GM23338 (cell line): ENCODE data around the gene SUGCT. TPM values are rescaled to one million over a fixed set of nuclear protein-coding genes. Genes with fewer than 3 reads are reported as not detected.

Experiments used
- ATAC-seq: fragments of 200-7000 bp; cut with Tn5 transposase; 3 replicates; pipeline ENCODE4 v1.9.1; 2020
- DNase-seq: peaks from one replicate; pipeline ENCODE4 v3.0.0-alpha.2; 2015; ENCODE audit warnings: low spot score
- H2AFZ ChIP-seq: fragments of 200-600 bp; sonication (generic); 2 replicates; pipeline ENCODE4 v1.8.0; 2016; ENCODE audit warnings: antibody characterized with exemption, mild to moderate bottlenecking, moderate library complexity
- H3F3A ChIP-seq: fragments of 200-600 bp; sonication (generic); replicated peaks from 2 replicates; pipeline ENCODE4 v1.8.0; 2017; ENCODE audit warnings: antibody characterized with exemption, mixed run types, low read depth
- H3K27ac ChIP-seq: fragments of 200-600 bp; sonication (generic); 2 replicates; pipeline ENCODE4 v1.6.1; 2016; ENCODE audit warnings: low read depth
- H3K27me3 ChIP-seq: fragments of 200-600 bp; sonication (generic); 2 replicates; pipeline ENCODE4 v1.8.0; 2016; ENCODE audit warnings: mild to moderate bottlenecking, mixed run types, moderate library complexity; ENCODE audit not compliant: insufficient read depth
- H3K36me3 ChIP-seq: fragments of 200-600 bp; sonication (generic); 2 replicates; pipeline ENCODE4 v1.8.0; 2016; ENCODE audit warnings: mild to moderate bottlenecking; ENCODE audit not compliant: insufficient read depth
- H3K4me1 ChIP-seq: fragments of 200-600 bp; sonication (generic); 2 replicates; pipeline ENCODE4 v1.8.0; 2016; ENCODE audit warnings: mild to moderate bottlenecking, moderate library complexity; ENCODE audit not compliant: insufficient read depth
- H3K4me2 ChIP-seq: fragments of 200-600 bp; sonication (generic); 2 replicates; pipeline ENCODE4 v1.7.1; 2017; ENCODE audit warnings: mixed run types
- H3K4me3 ChIP-seq: fragments of 200-600 bp; sonication (generic); 2 replicates; pipeline ENCODE4 v1.6.1; 2016; ENCODE audit warnings: mixed run types
- H3K79me2 ChIP-seq: fragments of 200-600 bp; sonication (generic); replicated peaks from 2 replicates; pipeline ENCODE4 v1.8.0; 2017; ENCODE audit warnings: mild to moderate bottlenecking; ENCODE audit not compliant: insufficient read depth
- H3K9me2 ChIP-seq: fragments of 200-600 bp; sonication (generic); 2 replicates; pipeline ENCODE4 v1.8.0; 2017; ENCODE audit not compliant: insufficient read depth
- H4K20me1 ChIP-seq: fragments of 200-600 bp; sonication (generic); replicated peaks from 2 replicates; pipeline ENCODE4 v1.8.0; 2017; ENCODE audit warnings: mild to moderate bottlenecking; ENCODE audit not compliant: insufficient read depth
- H3K27ac Mint-ChIP-seq: 2 replicates; pipeline ENCODE4 v1.8.0; 2020; ENCODE audit warnings: inconsistent platforms, mild to moderate bottlenecking, moderate library complexity, mixed read lengths
- H3K27me3 Mint-ChIP-seq: 3 replicates; pipeline ENCODE4 v1.8.0; 2022; ENCODE audit warnings: low read depth, mild to moderate bottlenecking, moderate library complexity, mixed read lengths, inconsistent platforms; ENCODE audit not compliant: insufficient read depth, poor library complexity
- H3K36me3 Mint-ChIP-seq: 3 replicates; pipeline ENCODE4 v1.8.0; 2021; ENCODE audit warnings: low read depth, mild to moderate bottlenecking, inconsistent platforms, moderate library complexity, mixed read lengths
- H3K4me1 Mint-ChIP-seq: 3 replicates; pipeline ENCODE4 v1.8.0; 2020; ENCODE audit warnings: mild to moderate bottlenecking, inconsistent platforms, mixed read lengths
- H3K4me3 Mint-ChIP-seq: 3 replicates; pipeline ENCODE4 v1.8.0; 2021; ENCODE audit warnings: moderate library complexity, mild to moderate bottlenecking, inconsistent platforms, mixed read lengths
- H3K9me3 Mint-ChIP-seq: 3 replicates; pipeline ENCODE4 v1.8.0; 2020; ENCODE audit warnings: moderate library complexity, mild to moderate bottlenecking, inconsistent platforms, mixed read lengths
- CREB1 ChIP-seq: fragments of 250-450 bp; sonication (Bioruptor Pico); IDR thresholded peaks from 2 replicates; pipeline ENCODE4 v1.5.0; 2020; ENCODE audit warnings: low read depth, mild to moderate bottlenecking, moderate library complexity
- CTCF ChIP-seq, 2 experiments: fragments of 200-600 bp in 1 of 2; sonication (generic) in 1 of 2; conservative IDR thresholded peaks; 2 replicates each; pipeline versions ENCODE4 v1.5.1 to v1.6.1; 2016 to 2017; ENCODE audit warnings: antibody characterized with exemption in 2 of 2, low read depth in 2 of 2, mild to moderate bottlenecking in 2 of 2, moderate library complexity in 1 of 2
- ETS1 ChIP-seq: IDR thresholded peaks from 2 replicates; pipeline ENCODE4 v1.6.1; 2016; ENCODE audit warnings: antibody characterized with exemption
- JUNB ChIP-seq: IDR thresholded peaks from one replicate; pipeline ENCODE4 v1.6.1; 2016; ENCODE audit warnings: antibody characterized with exemption; ENCODE audit not compliant: unreplicated experiment
- STAT1 ChIP-seq: IDR thresholded peaks from one replicate; pipeline ENCODE4 v1.6.1; 2016; ENCODE audit warnings: antibody characterized with exemption; ENCODE audit not compliant: unreplicated experiment
- polyA plus RNA-seq: library from polyadenylated mRNA; unstranded; fragments of >200 nt; fragmentation: Nextera tagmentation; extraction: Ambion mirVana; gene quantifications from 2 replicates; pipeline ENCODE4 v1.2.1, GENCODE V29; 2016
- total RNA-seq: library from RNA; depleted of rRNA; stranded (reverse); fragments of >200 nt; shearing (Covaris generic); gene quantifications from 2 replicates; pipeline ENCODE4 v1.2.3, GENCODE V29; 2014

SUGCT gene
- total and polyA plus RNA-seq, 2 experiments from 2014 or later = 4.2 to 5.6 TPM

- Histone ChIP-seq H3K79me2 (no peaks in the 10 kb centered on the region), H3K4me1 (peaks cover 14% of the 10 kb centered on the region), H3K4me3 (no peak overlapping the region), H3K9me2 (no peaks in the 10 kb centered on the region), H3F3A (no peaks in the 10 kb centered on the region), H3K27ac (no peak overlapping the region), H3K4me2 (no peak overlapping the region), H2AFZ (no peak overlapping the region), H3K27me3 (no peaks in the 10 kb centered on the region), H3K36me3 (no peaks in the 10 kb centered on the region), H4K20me1 (no peaks in the 10 kb centered on the region)
- ATAC-seq (no peak; the same call in 2 of the 3 replicates), DNase-seq (peak; percentile 23)
- TF ChIP-seq STAT1 = no peak
- peak; percentile 15 to 32; a peak in 1 of 4 replicates for TF ChIP-seq CTCF (conservative IDR thresholded peaks at IDR 0.05; ENCODE audit: low read depth in 2 of 2)
- Mint-ChIP-seq H3K4me1 (peaks cover 14% of the 10 kb centered on the region), H3K9me3 (no peaks in the 10 kb centered on the region; the same call in 2 of the 3 replicates), H3K4me3 (no peak overlapping the region), H3K27ac (no peak overlapping the region), H3K36me3 (no peaks in the 10 kb centered on the region), H3K27me3 (no peaks in the 10 kb centered on the region)
Observed at GRCh38 chr7:40761762-40762560, 627.2 kb downstream of the SUGCT start.

- no peak overlapping the region for H2AFZ ChIP-seq
- H3K27me3 ChIP-seq = no peaks in the 10 kb centered on the region
- ATAC-seq (peak; percentile 54), DNase-seq (no peak)
- H3K27ac Mint-ChIP-seq = peak overlapping the region; percentile 76; the same call in 1 of the 2 replicates
- H3F3A ChIP-seq = no peaks in the 10 kb centered on the region
- no peaks in the 10 kb centered on the region for H3K36me3 ChIP-seq
- no peak overlapping the region for H3K4me3 Mint-ChIP-seq
- no peaks in the 10 kb centered on the region; the same call in 2 of the 3 replicates for H3K9me3 Mint-ChIP-seq
- no peaks in the 10 kb centered on the region for H4K20me1 ChIP-seq
- H3K4me2 ChIP-seq = no peak overlapping the region
- peaks cover 11% of the 10 kb centered on the region for H3K4me1 ChIP-seq
- H3K4me1 Mint-ChIP-seq = peaks cover 8% of the 10 kb centered on the region
- no peaks in the 10 kb centered on the region for H3K79me2 ChIP-seq
- no peak overlapping the region for H3K27ac ChIP-seq
- no peaks in the 10 kb centered on the region for H3K36me3 Mint-ChIP-seq
- H3K9me2 ChIP-seq = 0 out of 2 replicates have a peak, but pooled peaks cover 5% of the 10 kb centered on the region
- no peaks in the 10 kb centered on the region for H3K27me3 Mint-ChIP-seq
- H3K4me3 ChIP-seq = no peak overlapping the region
- TF ChIP-seq CREB1 (CRISPR knock-in tag) (no peak), CTCF (conservative IDR thresholded peaks at IDR 0.05; ENCODE audit: low read depth in 2 of 2) (peak; percentile 25 to 34; a peak in 3 of 4 replicates), JUNB (no peak), ETS1 (no peak)
Observed at GRCh38 chr7:40763319-40764287, 628.8 kb downstream of the SUGCT start.
